H1 (cell line): Measurements from ENCODE around the gene SIPA1L3. TPM values are rescaled to one million over a fixed set of nuclear protein-coding genes. Genes with fewer than 3 reads are reported as not detected.

Source experiments
- ASH2L ChIP-seq: fragments of 200-600, 300-600 bp; sonication (generic); IDR thresholded peaks from one replicate; pipeline ENCODE4 v1.7.1; 2017; ENCODE audit warnings: low read length
- CHD1 ChIP-seq: IDR thresholded peaks from 2 replicates; pipeline ENCODE4 v1.6.1; 2012; ENCODE audit warnings: low read depth, low read length, improper control_type of control experiment
- EP300 ChIP-seq, 2 experiments: IDR thresholded peaks; 1 replicate in 1 of 2; 2 replicates in 1 of 2; pipeline ENCODE4 v1.6.1; 2011 to 2012; ENCODE audit warnings: low read depth in 2 of 2, low read length in 2 of 2, mild to moderate bottlenecking in 2 of 2, borderline replicate concordance in 1 of 2, inconsistent platforms in 1 of 2, moderate library complexity in 1 of 2
- GTF2F1 ChIP-seq: IDR thresholded peaks from 2 replicates; pipeline ENCODE4 v1.6.1; 2012; ENCODE audit warnings: low read depth, low read length, improper control_type of control experiment, borderline replicate concordance
- SP1 ChIP-seq: IDR thresholded peaks from 2 replicates; pipeline ENCODE4 v1.6.1; 2011; ENCODE audit warnings: low read depth, low read length
- TEAD4 ChIP-seq: IDR thresholded peaks from 2 replicates; pipeline ENCODE4 v1.6.1; 2012; ENCODE audit warnings: low read depth, low read length, inconsistent platforms, mixed read lengths
- polyA plus RNA-seq, 7 experiments: library from polyadenylated mRNA; depleted of rRNA in 3 of 7; stranded (reverse) in 5 of 7; unstranded in 2 of 7; fragments of >200 nt in 5 of 7; fragments of 200-250 nt in 2 of 7; gene quantifications; 1 replicate in 5 of 7; 2 replicates in 1 of 7; 4 replicates in 1 of 7; pipeline versions ENCODE4 v1.2.1 to v1.2.3, GENCODE V29; 2011 to 2013; ENCODE audit warnings: missing spikeins in 2 of 7, mixed read lengths in 2 of 7
- total RNA-seq: library from RNA; stranded (reverse); fragmentation: NEBNext Ultra II Directional; extraction: Animal tissue kit (Norgen Biotek cat#: 25700); gene quantifications from 2 replicates; pipeline ENCODE4 v1.2.1, GENCODE V29; 2021

The SIPA1L3 gene
- total and polyA plus RNA-seq, 2 of the 8 experiments (the other 6 are each of a cell fraction or from before 2014, with no cell fraction given) = 15.0 to 54.9 TPM

- TF ChIP-seq EP300 (IDR thresholded peaks at IDR 0.05; ENCODE audit: borderline replicate concordance in 1 of 2, low read depth in 2 of 2, low read length in 2 of 2) (no peak), ASH2L (no peak), CHD1 (no peak), SP1 (no peak), GTF2F1 (no peak), TEAD4 (no peak)
- TF ChIP-seq, all 59 proteins: peak for 0
Measured at GRCh38 chr19:38015761-38016160, 108.8 kb downstream of the SIPA1L3 start (continued).
